Smooth muscle cell (in vitro differentiated cells): ENCODE data around the gene LYPD6B. TPM values are rescaled to one million over a fixed set of nuclear protein-coding genes. Genes with fewer than 3 reads are reported as not detected.

Experiments used
- DNase-seq: peaks from one replicate; lab custom pipeline; 2025; ENCODE audit not compliant: unreplicated experiment; lab: John Stamatoyannopoulos, UW
- H2AFZ ChIP-seq: fragments of 200-600 bp; sonication (generic); 2 replicates; pipeline ENCODE4 v1.6.0; 2016; ENCODE audit warnings: antibody characterized with exemption, low read depth, mild to moderate bottlenecking
- H3F3A ChIP-seq: fragments of 200-600 bp; sonication (generic); 2 replicates; pipeline ENCODE4 v1.6.0; 2017; ENCODE audit warnings: antibody characterized with exemption, low read depth
- H3K27ac ChIP-seq: fragments of 200-600 bp; sonication (generic); 2 replicates; pipeline ENCODE4 v1.5.1; 2016; ENCODE audit warnings: low read depth, mild to moderate bottlenecking
- H3K27me3 ChIP-seq: fragments of 200-600 bp; sonication (generic); 2 replicates; pipeline ENCODE4 v1.6.1; 2016; ENCODE audit warnings: low read depth, mild to moderate bottlenecking
- H3K36me3 ChIP-seq: fragments of 200-600 bp; sonication (generic); 2 replicates; pipeline ENCODE4 v1.5.1; 2016; ENCODE audit warnings: low read depth
- H3K4me1 ChIP-seq: fragments of 200-600 bp; sonication (generic); 2 replicates; pipeline ENCODE4 v1.5.1; 2016; ENCODE audit warnings: low read depth
- H3K4me2 ChIP-seq: fragments of 200-600 bp; sonication (generic); 2 replicates; pipeline ENCODE4 v1.6.0; 2016; ENCODE audit warnings: mild to moderate bottlenecking
- H3K4me3 ChIP-seq: fragments of 200-600 bp; sonication (generic); 2 replicates; pipeline ENCODE4 v1.5.1; 2016; ENCODE audit warnings: mild to moderate bottlenecking
- H3K79me2 ChIP-seq: fragments of 200-600 bp; sonication (generic); 2 replicates; pipeline ENCODE4 v1.6.0; 2016; ENCODE audit warnings: low read depth, mild to moderate bottlenecking
- H3K9ac ChIP-seq: fragments of 200-600 bp; sonication (generic); 2 replicates; pipeline ENCODE4 v1.6.0; 2016; ENCODE audit warnings: low read depth
- H3K9me3 ChIP-seq: fragments of 200-600 bp; sonication (generic); replicated peaks from 2 replicates; pipeline ENCODE4 v1.5.1; 2016; ENCODE audit warnings: low read depth
- H4K20me1 ChIP-seq: fragments of 200-600 bp; sonication (generic); 2 replicates; pipeline ENCODE4 v1.6.0; 2016; ENCODE audit warnings: low read depth
- CTCF ChIP-seq: fragments of 200-600 bp; sonication (generic); IDR thresholded peaks from 2 replicates; pipeline ENCODE4 v1.5.1; 2017; ENCODE audit warnings: borderline replicate concordance, mild to moderate bottlenecking, antibody characterized with exemption; ENCODE audit not compliant: insufficient read depth, poor library complexity, severe bottlenecking
- WGBS: methylation state at CpG from one replicate; pipeline ENCODE4 v1.1.7; 2016; ENCODE audit warnings: low lambda C conversion rate; 5-methylcytosine and 5-hydroxymethylcytosine counted together
- polyA plus RNA-seq: library from polyadenylated mRNA; unstranded; fragments of >200 nt; fragmentation: Nextera tagmentation; extraction: Ambion mirVana; gene quantifications from 2 replicates; pipeline ENCODE4 v1.2.1, GENCODE V29; 2016
- total RNA-seq: library from RNA; depleted of rRNA; stranded (reverse); fragments of >200 nt; gene quantifications from 2 replicates; pipeline ENCODE4 v1.2.3, GENCODE V29; 2014

The LYPD6B gene
- total and polyA plus RNA-seq, 2 experiments from 2014 or later: 4.9 to 10.6 TPM

GRCh38 chr2:149012545-149012944 is 26.0 kb upstream of the LYPD6B start:
- no peak overlapping the region for H3K27ac ChIP-seq
- H3F3A ChIP-seq: no peaks in the 10 kb centered on the region
- no peaks in the 10 kb centered on the region for H3K27me3 ChIP-seq
- no peak overlapping the region for H3K4me3 ChIP-seq
- H3K4me2 ChIP-seq: no peak overlapping the region
- no peak for TF ChIP-seq CTCF
- H3K4me1 ChIP-seq: no peaks in the 10 kb centered on the region
- 95% methylated on average over 9 of the region's 9 CpGs for WGBS
- no peak overlapping the region for H2AFZ ChIP-seq
- no peak overlapping the region for H3K9ac ChIP-seq
- H3K9me3 ChIP-seq: no peaks in the 10 kb centered on the region
- H3K79me2 ChIP-seq: no peaks in the 10 kb centered on the region
- no peak for DNase-seq
- H3K36me3 ChIP-seq: no peaks in the 10 kb centered on the region
- no peaks in the 10 kb centered on the region for H4K20me1 ChIP-seq

GRCh38 chr2:149015501-149015900 is 23.0 kb upstream of the LYPD6B start:
- Histone ChIP-seq H3F3A (no peaks in the 10 kb centered on the region), H3K27ac (no peak overlapping the region), H2AFZ (no peak overlapping the region), H3K4me1 (no peaks in the 10 kb centered on the region), H3K27me3 (no peaks in the 10 kb centered on the region), H3K9ac (no peak overlapping the region), H3K4me2 (no peak overlapping the region), H3K4me3 (no peak overlapping the region), H4K20me1 (no peaks in the 10 kb centered on the region), H3K9me3 (no peaks in the 10 kb centered on the region), H3K79me2 (no peaks in the 10 kb centered on the region), H3K36me3 (no peaks in the 10 kb centered on the region)
- 59% methylated on average over 1 of the region's 1 CpG for WGBS
- DNase-seq: no peak
- TF ChIP-seq CTCF: no peak

- Histone ChIP-seq H3K79me2 (no peaks in the 10 kb centered on the region), H3K4me1 (no peaks in the 10 kb centered on the region), H3K4me3 (no peak overlapping the region), H3K9ac (no peak overlapping the region), H3K27ac (no peak overlapping the region), H3K36me3 (no peaks in the 10 kb centered on the region), H3F3A (no peaks in the 10 kb centered on the region), H4K20me1 (no peaks in the 10 kb centered on the region), H3K27me3 (no peaks in the 10 kb centered on the region), H2AFZ (no peak overlapping the region), H3K4me2 (no peak overlapping the region), H3K9me3 (no peaks in the 10 kb centered on the region)
- 79% methylated on average over 4 of the region's 4 CpGs for WGBS
- TF ChIP-seq CTCF: no peak
- no peak for DNase-seq
Measured at GRCh38 chr2:149015926-149016563, 22.5 kb upstream of the LYPD6B start.
